C4-2B (cell line): ENCODE measurements around the gene KRTAP1-1.

Experiments used
- ZFX ChIP-seq: fragments of 450-650 bp; IDR thresholded peaks from 2 replicates; pipeline ENCODE4 v1.6.1; 2017
- TF ChIP-seq, protein P1 (sequence below): fragments of 450-650 bp; conservative IDR thresholded peaks from 2 replicates; pipeline ENCODE4 v1.5.1; 2017; ENCODE audit warnings: mild to moderate bottlenecking

- TF ChIP-seq, protein P1, sequence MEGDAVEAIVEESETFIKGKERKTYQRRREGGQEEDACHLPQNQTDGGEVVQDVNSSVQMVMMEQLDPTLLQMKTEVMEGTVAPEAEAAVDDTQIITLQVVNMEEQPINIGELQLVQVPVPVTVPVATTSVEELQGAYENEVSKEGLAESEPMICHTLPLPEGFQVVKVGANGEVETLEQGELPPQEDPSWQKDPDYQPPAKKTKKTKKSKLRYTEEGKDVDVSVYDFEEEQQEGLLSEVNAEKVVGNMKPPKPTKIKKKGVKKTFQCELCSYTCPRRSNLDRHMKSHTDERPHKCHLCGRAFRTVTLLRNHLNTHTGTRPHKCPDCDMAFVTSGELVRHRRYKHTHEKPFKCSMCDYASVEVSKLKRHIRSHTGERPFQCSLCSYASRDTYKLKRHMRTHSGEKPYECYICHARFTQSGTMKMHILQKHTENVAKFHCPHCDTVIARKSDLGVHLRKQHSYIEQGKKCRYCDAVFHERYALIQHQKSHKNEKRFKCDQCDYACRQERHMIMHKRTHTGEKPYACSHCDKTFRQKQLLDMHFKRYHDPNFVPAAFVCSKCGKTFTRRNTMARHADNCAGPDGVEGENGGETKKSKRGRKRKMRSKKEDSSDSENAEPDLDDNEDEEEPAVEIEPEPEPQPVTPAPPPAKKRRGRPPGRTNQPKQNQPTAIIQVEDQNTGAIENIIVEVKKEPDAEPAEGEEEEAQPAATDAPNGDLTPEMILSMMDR: no peak
- TF ChIP-seq ZFX: no peak
These were observed 27.8 kb upstream of the KRTAP1-1 start for GRCh38 chr17:41069031-41069430.
